Gastrocnemius medialis (tissue), 4 donors: ENCODE results near the gene ADGRE1.

ENCODE experiments used
- POLR2A ChIP-seq, 2 donors: fragments of 450-650 bp; IDR thresholded peaks; one replicate each; pipeline ENCODE4 v1.6.1; 2017; ENCODE audit warnings: antibody characterized with exemption in 2 of 2, mild to moderate bottlenecking in 2 of 2, moderate library complexity in 2 of 2
- TF ChIP-seq, protein P1 (sequence below), 5 experiments: fragments of 450-650 bp in 3 of 5; fragments of 200-600 bp in 2 of 5; sonication (generic) in 2 of 5; IDR thresholded peaks in 4 of 5; conservative IDR thresholded peaks in 1 of 5; 1 replicate in 4 of 5; 2 replicates in 1 of 5; pipeline ENCODE4 v1.5.1; 2016 to 2019; ENCODE audit warnings: antibody characterized with exemption in 5 of 5, mild to moderate bottlenecking in 3 of 5, moderate library complexity in 3 of 5

DNA sequence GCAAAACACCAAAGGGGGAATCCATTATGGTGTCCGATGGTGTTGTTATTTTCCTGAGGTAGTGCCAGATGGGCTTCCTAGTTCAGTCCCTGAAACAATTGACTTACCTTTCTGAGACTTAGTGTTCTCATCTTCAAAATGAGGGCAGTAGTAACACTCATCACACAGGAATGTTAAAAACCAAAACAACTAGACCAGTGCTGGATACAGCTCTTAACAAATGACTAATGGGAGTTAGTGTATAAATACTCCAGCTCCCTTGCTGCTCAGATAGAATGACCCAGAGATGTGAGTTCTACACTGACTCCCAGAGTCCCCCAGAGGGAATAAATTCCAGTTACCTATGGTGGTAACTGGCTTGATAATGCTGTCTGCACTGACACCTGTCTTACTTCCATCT lies 84.0 kb downstream of the ADGRE1 start:
- TF ChIP-seq, protein P1, sequence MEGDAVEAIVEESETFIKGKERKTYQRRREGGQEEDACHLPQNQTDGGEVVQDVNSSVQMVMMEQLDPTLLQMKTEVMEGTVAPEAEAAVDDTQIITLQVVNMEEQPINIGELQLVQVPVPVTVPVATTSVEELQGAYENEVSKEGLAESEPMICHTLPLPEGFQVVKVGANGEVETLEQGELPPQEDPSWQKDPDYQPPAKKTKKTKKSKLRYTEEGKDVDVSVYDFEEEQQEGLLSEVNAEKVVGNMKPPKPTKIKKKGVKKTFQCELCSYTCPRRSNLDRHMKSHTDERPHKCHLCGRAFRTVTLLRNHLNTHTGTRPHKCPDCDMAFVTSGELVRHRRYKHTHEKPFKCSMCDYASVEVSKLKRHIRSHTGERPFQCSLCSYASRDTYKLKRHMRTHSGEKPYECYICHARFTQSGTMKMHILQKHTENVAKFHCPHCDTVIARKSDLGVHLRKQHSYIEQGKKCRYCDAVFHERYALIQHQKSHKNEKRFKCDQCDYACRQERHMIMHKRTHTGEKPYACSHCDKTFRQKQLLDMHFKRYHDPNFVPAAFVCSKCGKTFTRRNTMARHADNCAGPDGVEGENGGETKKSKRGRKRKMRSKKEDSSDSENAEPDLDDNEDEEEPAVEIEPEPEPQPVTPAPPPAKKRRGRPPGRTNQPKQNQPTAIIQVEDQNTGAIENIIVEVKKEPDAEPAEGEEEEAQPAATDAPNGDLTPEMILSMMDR (IDR thresholded peaks at IDR 0.05 in 4 of 5, conservative IDR thresholded peaks at IDR 0.05 in 1 of 5): no peak
- no peak for TF ChIP-seq POLR2A (IDR thresholded peaks at IDR 0.05)
